Smooth muscle cell (in vitro differentiated cells): Measurements from ENCODE around the gene TEF. TPM values are rescaled to one million over a fixed set of nuclear protein-coding genes. Genes with fewer than 3 reads are reported as not detected.

Source experiments
- DNase-seq: peaks from one replicate; lab custom pipeline; 2025; ENCODE audit not compliant: unreplicated experiment; lab: John Stamatoyannopoulos, UW
- H2AFZ ChIP-seq: fragments of 200-600 bp; sonication (generic); 2 replicates; pipeline ENCODE4 v1.6.0; 2016; ENCODE audit warnings: antibody characterized with exemption, low read depth, mild to moderate bottlenecking
- H3F3A ChIP-seq: fragments of 200-600 bp; sonication (generic); 2 replicates; pipeline ENCODE4 v1.6.0; 2017; ENCODE audit warnings: antibody characterized with exemption, low read depth
- H3K27ac ChIP-seq: fragments of 200-600 bp; sonication (generic); 2 replicates; pipeline ENCODE4 v1.5.1; 2016; ENCODE audit warnings: low read depth, mild to moderate bottlenecking
- H3K27me3 ChIP-seq: fragments of 200-600 bp; sonication (generic); 2 replicates; pipeline ENCODE4 v1.6.1; 2016; ENCODE audit warnings: low read depth, mild to moderate bottlenecking
- H3K36me3 ChIP-seq: fragments of 200-600 bp; sonication (generic); 2 replicates; pipeline ENCODE4 v1.5.1; 2016; ENCODE audit warnings: low read depth
- H3K4me1 ChIP-seq: fragments of 200-600 bp; sonication (generic); 2 replicates; pipeline ENCODE4 v1.5.1; 2016; ENCODE audit warnings: low read depth
- H3K4me2 ChIP-seq: fragments of 200-600 bp; sonication (generic); 2 replicates; pipeline ENCODE4 v1.6.0; 2016; ENCODE audit warnings: mild to moderate bottlenecking
- H3K4me3 ChIP-seq: fragments of 200-600 bp; sonication (generic); 2 replicates; pipeline ENCODE4 v1.5.1; 2016; ENCODE audit warnings: mild to moderate bottlenecking
- H3K79me2 ChIP-seq: fragments of 200-600 bp; sonication (generic); 2 replicates; pipeline ENCODE4 v1.6.0; 2016; ENCODE audit warnings: low read depth, mild to moderate bottlenecking
- H3K9ac ChIP-seq: fragments of 200-600 bp; sonication (generic); 2 replicates; pipeline ENCODE4 v1.6.0; 2016; ENCODE audit warnings: low read depth
- H3K9me3 ChIP-seq: fragments of 200-600 bp; sonication (generic); replicated peaks from 2 replicates; pipeline ENCODE4 v1.5.1; 2016; ENCODE audit warnings: low read depth
- H4K20me1 ChIP-seq: fragments of 200-600 bp; sonication (generic); 2 replicates; pipeline ENCODE4 v1.6.0; 2016; ENCODE audit warnings: low read depth
- CTCF ChIP-seq: fragments of 200-600 bp; sonication (generic); IDR thresholded peaks from 2 replicates; pipeline ENCODE4 v1.5.1; 2017; ENCODE audit warnings: borderline replicate concordance, mild to moderate bottlenecking, antibody characterized with exemption; ENCODE audit not compliant: insufficient read depth, poor library complexity, severe bottlenecking
- WGBS: methylation state at CpG from one replicate; pipeline ENCODE4 v1.1.7; 2016; ENCODE audit warnings: low lambda C conversion rate; 5-methylcytosine and 5-hydroxymethylcytosine counted together
- polyA plus RNA-seq: library from polyadenylated mRNA; unstranded; fragments of >200 nt; fragmentation: Nextera tagmentation; extraction: Ambion mirVana; gene quantifications from 2 replicates; pipeline ENCODE4 v1.2.1, GENCODE V29; 2016
- total RNA-seq: library from RNA; depleted of rRNA; stranded (reverse); fragments of >200 nt; gene quantifications from 2 replicates; pipeline ENCODE4 v1.2.3, GENCODE V29; 2014

Gene TEF
- total and polyA plus RNA-seq, 2 experiments from 2014 or later: 6.4 to 7.6 TPM

DNA sequence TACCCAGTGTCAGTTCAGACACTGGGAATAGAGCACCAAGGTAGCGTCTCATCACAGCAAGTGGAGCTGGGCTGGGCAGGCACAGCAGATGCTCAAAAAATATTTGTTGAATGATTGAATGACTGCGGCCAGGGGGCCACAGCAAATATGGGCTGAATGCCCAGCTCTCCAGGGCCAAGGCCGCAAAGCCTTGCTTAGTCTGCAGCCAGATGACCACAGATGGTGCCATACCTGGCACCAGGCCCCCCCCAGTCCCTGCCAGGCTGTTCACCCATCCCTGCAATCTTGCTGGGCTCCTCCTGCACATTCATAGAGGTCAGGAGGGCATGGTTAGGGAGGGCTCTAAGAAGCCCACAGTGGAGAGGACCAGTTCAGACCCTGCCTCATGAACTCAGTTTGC is 47.5 kb upstream of the TEF start:
- Histone ChIP-seq H3K9me3 (no peaks in the 10 kb centered on the region), H3K4me2 (no peak overlapping the region), H3K79me2 (no peaks in the 10 kb centered on the region), H3K36me3 (peaks cover 8% of the 10 kb centered on the region), H2AFZ (no peak overlapping the region), H3K27ac (no peak overlapping the region), H3K9ac (no peak overlapping the region), H3K4me1 (no peaks in the 10 kb centered on the region), H3K27me3 (no peaks in the 10 kb centered on the region), H3F3A (no peaks in the 10 kb centered on the region), H4K20me1 (peaks cover 3% of the 10 kb centered on the region), H3K4me3 (no peak overlapping the region)
- WGBS: 96% methylated on average over 3 of the region's 3 CpGs
- no peak for DNase-seq
- no peak for TF ChIP-seq CTCF

GRCh38 chr22:41334951-41335635 is 46.6 kb upstream of the TEF start:
- Histone ChIP-seq H3K36me3 (peaks cover 8% of the 10 kb centered on the region), H3K27me3 (no peaks in the 10 kb centered on the region), H3K4me1 (no peaks in the 10 kb centered on the region), H4K20me1 (no peaks in the 10 kb centered on the region), H3K4me3 (no peak overlapping the region), H3K9ac (no peak overlapping the region), H3K79me2 (no peaks in the 10 kb centered on the region), H3K4me2 (no peak overlapping the region), H3F3A (no peaks in the 10 kb centered on the region), H3K9me3 (no peaks in the 10 kb centered on the region), H3K27ac (no peak overlapping the region), H2AFZ (no peak overlapping the region)
- no peak for DNase-seq
- no peak for TF ChIP-seq CTCF
- WGBS: 97% methylated on average over 11 of the region's 11 CpGs

DNA sequence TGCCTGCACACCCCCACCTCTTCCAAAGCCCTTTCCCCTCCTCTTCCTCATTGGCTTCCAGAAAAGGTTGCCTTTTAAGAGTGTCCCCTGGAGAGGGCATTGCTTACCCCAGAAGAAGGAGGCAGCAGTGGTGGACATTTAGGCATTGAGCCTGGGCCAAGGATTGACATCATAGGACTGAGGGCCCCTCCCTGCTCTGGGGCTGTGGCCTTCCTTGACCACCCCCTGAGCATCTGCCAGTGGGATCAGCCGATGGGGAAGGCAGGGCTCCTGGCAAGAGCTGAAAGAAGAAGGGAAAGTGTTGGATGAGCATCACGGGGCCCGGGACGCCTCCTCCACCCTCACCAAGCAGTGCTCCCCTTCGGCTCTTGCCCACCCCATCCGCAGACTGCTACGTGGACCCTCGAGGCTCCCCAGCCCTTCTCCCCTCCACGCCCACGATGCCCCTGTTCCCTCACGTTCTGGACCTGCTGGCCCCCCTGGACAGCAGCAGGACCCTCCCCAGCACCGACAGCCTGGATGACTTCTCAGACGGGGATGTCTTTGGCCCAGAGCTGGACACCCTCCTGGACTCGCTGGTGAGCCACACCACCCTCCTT is 43.0 kb upstream of the TEF start:
- H3K9ac ChIP-seq: no peak overlapping the region
- no peak overlapping the region for H3K4me2 ChIP-seq
- H3K27ac ChIP-seq: no peak overlapping the region
- no peak for DNase-seq
- no peaks in the 10 kb centered on the region for H3K9me3 ChIP-seq
- no peaks in the 10 kb centered on the region for H3F3A ChIP-seq
- H3K27me3 ChIP-seq: no peaks in the 10 kb centered on the region
- H2AFZ ChIP-seq: no peak overlapping the region
- H3K36me3 ChIP-seq: peaks cover 1% of the 10 kb centered on the region
- H3K4me3 ChIP-seq: no peak overlapping the region
- no peaks in the 10 kb centered on the region for H3K79me2 ChIP-seq
- no peak for TF ChIP-seq CTCF
- no peaks in the 10 kb centered on the region for H4K20me1 ChIP-seq
- 95% methylated on average over 14 of the region's 14 CpGs for WGBS
- no peaks in the 10 kb centered on the region for H3K4me1 ChIP-seq

DNA sequence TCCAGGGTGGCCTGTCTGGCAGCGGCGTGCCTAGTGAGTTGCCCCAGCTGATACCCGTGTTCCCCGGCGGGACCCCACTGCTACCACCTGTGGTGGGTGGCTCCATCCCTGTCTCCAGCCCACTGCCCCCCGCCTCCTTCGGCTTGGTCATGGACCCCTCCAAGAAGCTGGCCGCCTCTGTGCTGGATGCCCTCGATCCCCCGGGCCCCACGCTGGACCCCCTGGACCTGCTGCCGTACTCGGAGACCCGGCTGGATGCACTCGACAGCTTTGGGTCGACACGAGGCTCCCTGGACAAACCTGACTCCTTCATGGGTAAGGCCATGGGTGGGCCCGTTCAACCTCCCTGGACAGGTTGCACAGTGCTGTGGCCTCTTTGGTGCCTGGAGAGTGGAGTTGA is 41.9 kb upstream of the TEF start:
- Histone ChIP-seq H3F3A (no peaks in the 10 kb centered on the region), H3K36me3 (no peaks in the 10 kb centered on the region)
- no peak for DNase-seq

More for the DNA sequence above, 41.9 kb upstream of the TEF start:
- Histone ChIP-seq H3K9ac (no peak overlapping the region), H4K20me1 (no peaks in the 10 kb centered on the region), H3K4me2 (no peak overlapping the region), H3K4me1 (no peaks in the 10 kb centered on the region), H3K79me2 (no peaks in the 10 kb centered on the region), H3K9me3 (no peaks in the 10 kb centered on the region), H3K4me3 (no peak overlapping the region), H3K27ac (no peak overlapping the region), H3K27me3 (no peaks in the 10 kb centered on the region), H2AFZ (no peak overlapping the region)
- 98% methylated on average over 18 of the region's 18 CpGs for WGBS
- no peak for TF ChIP-seq CTCF
